K562 (cell line): Measurements from ENCODE around the gene IRAG1. TPM values are rescaled to one million over a fixed set of nuclear protein-coding genes. Genes with fewer than 3 reads are reported as not detected.
A peak's percentile ranks its signal among the peaks of the same experiment; 100 is the strongest.

Experiments used
- ATAC-seq: fragments of 200-7000 bp; cut with Tn5 transposase; 3 replicates; pipeline ENCODE4 v1.9.1; 2020; ENCODE audit warnings: moderate library complexity
- BruUV-seq: library from RNA; stranded (reverse); fragments of 400-500 nt; replicated peaks from 2 replicates; lab custom pipeline; 2021; lab: Mats Ljungman, UMichigan
- CTCF ChIA-PET: fragments of 300-600 bp; formaldehyde crosslinking; extraction: SDS; loops from one replicate; lab custom pipeline; 2021; ENCODE audit warnings: low intra/inter-chr PET ratio; lab: Yijun Ruan, JAX
- POLR2A ChIA-PET: fragments of 300-600, 350-650 bp; sonication (Branson Sonifier 250); formaldehyde crosslinking; extraction: SDS; loops from one replicate; lab custom pipeline; 2021; ENCODE audit warnings: antibody characterized with exemption, inconsistent platforms; lab: Yijun Ruan, JAX
- DNase-seq, 4 experiments: peaks; one replicate each; pipeline versions ENCODE4 v3.0.0 to v3.0.0-alpha.2; 2011 to 2018; ENCODE audit warnings: low spot score in 3 of 4, mixed read lengths in 3 of 4; ENCODE audit errors: extremely low read depth in 1 of 4
- FAIRE-seq: peaks from 2 replicates; lab custom pipeline; 2011; peaks lifted over from hg19 to GRCh38; lab: Jason Lieb, UNC
- H2AFZ ChIP-seq: 2 replicates; pipeline ENCODE4 v1.6.0; 2011; ENCODE audit warnings: low read depth, low read length, control low read depth, inconsistent platforms
- H3K27ac ChIP-seq: fragments of 200-600 bp; 3 replicates; pipeline ENCODE4 v1.8.0; 2011; ENCODE audit warnings: low read depth, mild to moderate bottlenecking, control low read depth, inconsistent platforms, low read length, moderate library complexity, mixed read lengths; ENCODE audit errors: extremely low read depth
- H3K27me3 ChIP-seq, 2 experiments: fragments of 300-600 bp in 1 of 2; 2 replicates in 1 of 2; 3 replicates in 1 of 2; pipeline versions ENCODE4 v1.6.0 to v1.8.0; 2011; ENCODE audit warnings: inconsistent platforms in 2 of 2, low read length in 2 of 2, mild to moderate bottlenecking in 1 of 2, mixed read lengths in 1 of 2, moderate library complexity in 1 of 2; ENCODE audit not compliant: control insufficient read depth in 2 of 2, insufficient read depth in 2 of 2
- H3K36me3 ChIP-seq: fragments of 300-600 bp; 3 replicates; pipeline ENCODE4 v1.8.0; 2011; ENCODE audit warnings: mild to moderate bottlenecking, low read length, inconsistent platforms; ENCODE audit not compliant: control insufficient read depth, insufficient read depth
- H3K4me1 ChIP-seq, 2 experiments: fragments of 200-600 bp in 1 of 2; replicated peaks in 1 of 2; 2 replicates in 1 of 2; 3 replicates in 1 of 2; pipeline versions ENCODE4 v1.5.1 to v1.8.0; 2011; ENCODE audit warnings: inconsistent platforms in 2 of 2, low read length in 2 of 2, mild to moderate bottlenecking in 1 of 2, mixed read lengths in 1 of 2, moderate library complexity in 1 of 2; ENCODE audit not compliant: control insufficient read depth in 2 of 2, insufficient read depth in 2 of 2
- H3K4me2 ChIP-seq: 2 replicates; pipeline ENCODE4 v1.6.1; 2011; ENCODE audit warnings: low read length, control low read depth, inconsistent platforms, mixed read lengths; ENCODE audit not compliant: insufficient read depth
- H3K4me3 ChIP-seq: fragments of 200-600 bp; sonication (generic), shearing (Covaris generic); 2 replicates; pipeline ENCODE4 v1.5.1; 2016; ENCODE audit warnings: control low read depth, inconsistent platforms
- H3K79me2 ChIP-seq: fragments of 200-600 bp; 3 replicates; pipeline ENCODE4 v1.8.0; 2011; ENCODE audit warnings: low read length, inconsistent platforms; ENCODE audit not compliant: control insufficient read depth, insufficient read depth
- H3K9ac ChIP-seq, 2 experiments: 2 replicates each; pipeline versions ENCODE4 v1.6.0 to v1.6.1; 2011; ENCODE audit warnings: low read depth in 2 of 2, low read length in 2 of 2, control low read depth in 1 of 2, inconsistent platforms in 1 of 2, mild to moderate bottlenecking in 1 of 2, mixed read lengths in 1 of 2; ENCODE audit not compliant: insufficient read depth in 1 of 2
- H3K9me1 ChIP-seq: one replicate; pipeline ENCODE4 v1.6.0; 2011; ENCODE audit warnings: inconsistent platforms, mild to moderate bottlenecking, low read length, moderate library complexity; ENCODE audit not compliant: control insufficient read depth, insufficient read depth
- H3K9me3 ChIP-seq: replicated peaks from 2 replicates; pipeline ENCODE4 v1.5.1; 2011; ENCODE audit warnings: low read depth, low read length, inconsistent platforms; ENCODE audit not compliant: control insufficient read depth, insufficient read depth
- H4K20me1 ChIP-seq: replicated peaks from 2 replicates; pipeline ENCODE4 v1.6.1; 2011; ENCODE audit warnings: low read length, inconsistent platforms, mixed read lengths; ENCODE audit not compliant: control insufficient read depth, insufficient read depth
- DEAF1 ChIP-seq: fragments of 450-650 bp; formaldehyde crosslinking; IDR thresholded peaks from 2 replicates; pipeline ENCODE4 v1.4.0; 2020; ENCODE audit warnings: mild to moderate bottlenecking, moderate library complexity
- PCBP1 ChIP-seq: fragments of 200-400 bp; formaldehyde crosslinking; IDR thresholded peaks from 2 replicates; pipeline ENCODE4 v1.6.1; 2018; ENCODE audit warnings: mild to moderate bottlenecking, low read depth, low read length; ENCODE audit not compliant: poor library complexity, severe bottlenecking
- PTRF ChIP-seq: fragments of 450-650 bp; IDR thresholded peaks from 2 replicates; pipeline ENCODE4 v1.6.1; 2016; ENCODE audit warnings: mild to moderate bottlenecking, missing genetic modification characterization, missing compliant biosample characterization
- WGBS: fragments of 100-300 bp; shearing (Covaris generic); methylation state at CpG from one replicate; pipeline ENCODE4 v1.1.6; 2016; ENCODE audit warnings: low coverage, mixed read lengths; ENCODE audit not compliant: insufficient coverage; ENCODE audit errors: missing lambda C conversion rate; 5-methylcytosine and 5-hydroxymethylcytosine counted together
- in situ Hi-C: fragments of 300-500 bp; cut with MboI; formaldehyde crosslinking; loops from 4 replicates; pipeline ENCODE4 v1.15.0; 2018; ENCODE audit warnings: inconsistent platforms, mixed read lengths
- intact Hi-C: fragments of 100-400 bp; cut with micrococcal nuclease; formaldehyde crosslinking; loops from 2 replicates; pipeline ENCODE4 v1.14.2; 2022
- polyA plus RNA-seq, 8 experiments: library from polyadenylated mRNA; depleted of rRNA in 4 of 8; stranded (reverse) in 5 of 8; unstranded in 3 of 8; fragments of >200 nt; fragmentation: Nextera tagmentation in 2 of 8; fragmentation: Illumina TruSeq in 1 of 8; extraction: Ambion mirVana in 2 of 8; extraction: Trizol in 1 of 8; gene quantifications; 2 replicates each; pipeline versions ENCODE4 v1.2.1 to v1.2.3, GENCODE V29; 2011 to 2014; ENCODE audit warnings: inconsistent platforms in 1 of 8, missing spikeins in 1 of 8
- total RNA-seq, 7 experiments: library from RNA; depleted of rRNA in 6 of 7; stranded (reverse); fragments of >200 nt in 6 of 7; fragmentation: Illumina TruSeq in 2 of 7; extraction: Trizol in 2 of 7; gene quantifications; 2 replicates each; pipeline versions ENCODE4 v1.2.1 to v1.2.3, GENCODE V29; 2011 to 2021; ENCODE audit warnings: low replicate concordance in 1 of 7
- TF ChIP-seq, protein P1 (sequence below), 2 experiments: IDR thresholded peaks; 2 replicates each; pipeline ENCODE4 v1.6.1; 2011; ENCODE audit warnings: borderline replicate concordance in 1 of 2, control low read depth in 1 of 2, low read depth in 1 of 2, low read length in 1 of 2, mild to moderate bottlenecking in 1 of 2, mixed read lengths in 1 of 2, moderate library complexity in 1 of 2; ENCODE audit not compliant: insufficient read depth in 1 of 2, insufficient read length in 1 of 2, poor library complexity in 1 of 2, severe bottlenecking in 1 of 2; ENCODE audit errors: extremely low read depth in 1 of 2

The IRAG1 gene
- total and polyA plus RNA-seq, 9 of the 15 experiments (the other 6 are each of a cell fraction or from before 2014, with no cell fraction given): 0.01 to 0.22 (median 0.09) TPM; not detected in 1

DNA sequence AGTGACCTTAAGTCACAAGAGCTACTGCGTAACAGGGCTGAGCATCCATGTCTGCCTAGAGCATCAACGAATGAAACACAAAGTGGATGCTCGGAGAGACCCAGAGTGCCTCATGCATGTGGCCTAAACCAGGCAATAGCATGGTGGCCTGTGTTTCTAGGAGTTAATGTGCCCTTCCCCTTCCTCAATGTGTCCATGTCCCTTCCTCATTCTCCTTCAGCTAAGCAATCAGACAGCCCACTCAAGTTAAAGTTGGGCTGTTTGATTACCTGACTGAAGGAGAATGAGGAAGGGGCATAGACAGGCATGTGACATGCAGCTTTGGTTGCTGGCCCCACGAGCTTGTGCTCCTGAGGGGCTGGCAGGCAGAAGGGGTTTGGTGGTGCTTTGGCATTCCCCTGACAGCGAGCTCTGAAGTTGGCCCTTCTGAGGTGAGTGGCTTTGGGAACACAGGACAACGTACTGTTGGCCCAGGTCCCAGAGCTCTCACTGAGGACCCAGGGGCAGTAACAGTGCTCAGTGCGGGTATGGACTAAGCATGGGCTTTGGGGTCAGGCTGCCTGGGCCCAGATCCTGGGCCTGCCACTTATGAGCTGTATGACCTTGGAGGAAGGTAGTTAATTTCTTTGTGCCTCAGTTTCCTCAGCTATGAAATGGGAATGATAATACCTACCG, 46.7 kb downstream of the IRAG1 start:
- H3K9me3 ChIP-seq: no peaks in the 10 kb centered on the region
- H3K4me3 ChIP-seq: no peak overlapping the region
- ATAC-seq (no peak), FAIRE-seq (no peak), DNase-seq (no peak)
- H3K9ac ChIP-seq: 0 out of 4 replicates have a peak overlapping the region, but pooled peaks of 1 of the 2 experiments have one; percentile 33
- H3K27me3 ChIP-seq: no peaks in the 10 kb centered on the region
- no peaks in the 10 kb centered on the region for H3K79me2 ChIP-seq
- peaks cover 5 to 21% of the 10 kb centered on the region in 2 experiments for H3K4me1 ChIP-seq
- no peaks in the 10 kb centered on the region for H3K36me3 ChIP-seq
- WGBS: 84% methylated on average over 7 of the region's 8 CpGs
- H3K27ac ChIP-seq: no peak overlapping the region
- H4K20me1 ChIP-seq: no peaks in the 10 kb centered on the region
- H3K9me1 ChIP-seq: no peaks in the 10 kb centered on the region
- intact Hi-C loops (no loop called here), in situ Hi-C loops (no loop called here)
- no peak overlapping the region for H2AFZ ChIP-seq
- POLR2A ChIA-PET: interaction anchor here (0.7 kb wide), 1 partner anchor 163 kb away, joined by 3 read pairs; no protein-coding TSS in a partner anchor
- BruUV-seq: no TSS peak
- no peak overlapping the region for H3K4me2 ChIP-seq
- TF ChIP-seq PCBP1 (no peak), PTRF (no peak), DEAF1 (CRISPR knock-in tag) (no peak)
- TF ChIP-seq, protein P1, sequence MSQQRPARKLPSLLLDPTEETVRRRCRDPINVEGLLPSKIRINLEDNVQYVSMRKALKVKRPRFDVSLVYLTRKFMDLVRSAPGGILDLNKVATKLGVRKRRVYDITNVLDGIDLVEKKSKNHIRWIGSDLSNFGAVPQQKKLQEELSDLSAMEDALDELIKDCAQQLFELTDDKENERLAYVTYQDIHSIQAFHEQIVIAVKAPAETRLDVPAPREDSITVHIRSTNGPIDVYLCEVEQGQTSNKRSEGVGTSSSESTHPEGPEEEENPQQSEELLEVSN (IDR thresholded peaks at IDR 0.05; ENCODE audit: borderline replicate concordance in 1 of 2, extremely low read depth in 1 of 2, insufficient read depth in 1 of 2, insufficient read length in 1 of 2, low read depth in 1 of 2, low read length in 1 of 2, poor library complexity in 1 of 2, severe bottlenecking in 1 of 2): no peak
- CTCF ChIA-PET: no interaction called here
